GM12873 (cell line): Measurements from ENCODE around the gene CCDC71L.

Experiments
- CTCF ChIP-seq: IDR thresholded peaks from 2 replicates; pipeline ENCODE4 v1.5.1; 2012; ENCODE audit warnings: low read depth, mild to moderate bottlenecking, moderate library complexity, low read length, control low read depth; ENCODE audit not compliant: insufficient read depth; ENCODE audit errors: missing control alignments

CCDC71L gene

GRCh38 chr7:106612432-106612831 is 48.5 kb downstream of the CCDC71L start:
- no peak for TF ChIP-seq CTCF

GRCh38 chr7:106611911-106612310 is 49.0 kb downstream of the CCDC71L start:
- no peak for TF ChIP-seq CTCF

- TF ChIP-seq CTCF: no peak
Measured at GRCh38 chr7:106610996-106611886, 49.7 kb downstream of the CCDC71L start.

- TF ChIP-seq CTCF: no peak
Measured at GRCh38 chr7:106609416-106609815, 51.5 kb downstream of the CCDC71L start.

GRCh38 chr7:106608661-106609060 is 52.3 kb downstream of the CCDC71L start:
- TF ChIP-seq CTCF: no peak
